GM18858 (cell line): ENCODE results near the gene TUBA3D.
"Not testable (repeated sequence)": the region's sequence is repeated elsewhere in the genome, so short reads cannot be mapped to it uniquely, and the experiment has no call there.

ENCODE experiments used
- ATAC-seq: cut with Tn5 transposase; IDR thresholded peaks from one replicate; pipeline ENCODE4 v1.9.1; 2021; ENCODE audit not compliant: unreplicated experiment

Gene TUBA3D

GRCh38 chr2:131514408-131515166, 38.7 kb downstream of the TUBA3D start:
- peak; percentile 72 for ATAC-seq

- not testable (repeated sequence) for ATAC-seq
Observed at GRCh38 chr2:131515235-131515634, 39.3 kb downstream of the TUBA3D start.

GRCh38 chr2:131516011-131516410, 40.1 kb downstream of the TUBA3D start:
- no peak for ATAC-seq

- ATAC-seq = not testable (repeated sequence)
Observed at GRCh38 chr2:131516621-131517020, 40.7 kb downstream of the TUBA3D start.

GRCh38 chr2:131517106-131517831, 41.4 kb downstream of the TUBA3D start:
- ATAC-seq = no peak

- ATAC-seq = not testable (repeated sequence)
Observed at GRCh38 chr2:131517856-131518255, 41.9 kb downstream of the TUBA3D start.

- not testable (repeated sequence) for ATAC-seq
Observed at GRCh38 chr2:131518531-131518930, 42.6 kb downstream of the TUBA3D start.

- no peak for ATAC-seq
Observed at GRCh38 chr2:131519466-131519865, 43.5 kb downstream of the TUBA3D start.

- not testable (repeated sequence) for ATAC-seq
Observed at GRCh38 chr2:131519871-131520470, 44.1 kb downstream of the TUBA3D start.

GRCh38 chr2:131520526-131520925, 44.6 kb downstream of the TUBA3D start:
- no peak for ATAC-seq

GRCh38 chr2:131521524-131521923, 45.6 kb downstream of the TUBA3D start:
- ATAC-seq = not testable (repeated sequence)

GRCh38 chr2:131521961-131522781, 46.3 kb downstream of the TUBA3D start:
- no peak for ATAC-seq

- ATAC-seq = not testable (repeated sequence)
Observed at GRCh38 chr2:131525256-131525655, 49.3 kb downstream of the TUBA3D start.

- peak; percentile 85 for ATAC-seq
Observed at GRCh38 chr2:131527131-131528001, 51.4 kb downstream of the TUBA3D start, which contains the start of gene CCDC74A. Gene CCDC74A (plus strand): TSS chr2:131527888. CDS start chr2:131527971, 83 bp downstream.

- peak; percentile 73 for ATAC-seq
Observed at GRCh38 chr2:131528981-131529863, 53.3 kb downstream of the TUBA3D start.

- ATAC-seq = not testable (repeated sequence)
Observed at GRCh38 chr2:131529864-131530445, 54.0 kb downstream of the TUBA3D start.

GRCh38 chr2:131530626-131531344, 54.9 kb downstream of the TUBA3D start:
- not testable (repeated sequence) for ATAC-seq
